ENCODE results near the gene ITGA1.

ITGA1 gene

GRCh38 chr5:52998552-52999313, 211.0 kb downstream of the ITGA1 start:
- DNase-seq (ENCODE audit: low read depth) = no peak

- no peak for DNase-seq (ENCODE audit: low read depth)
These were observed 211.7 kb downstream of the ITGA1 start for GRCh38 chr5:52999344-52999949.

- no peak for DNase-seq (ENCODE audit: low read depth)
These were observed 213.8 kb downstream of the ITGA1 start for GRCh38 chr5:53001541-53001940.

- DNase-seq (ENCODE audit: low read depth) = no peak
These were observed 214.8 kb downstream of the ITGA1 start for GRCh38 chr5:53002491-53002890.

- DNase-seq (ENCODE audit: low read depth) = no peak
These were observed 215.4 kb downstream of the ITGA1 start for GRCh38 chr5:53003144-53003543.

- no peak for DNase-seq (ENCODE audit: low read depth)
These were observed 219.5 kb downstream of the ITGA1 start for GRCh38 chr5:53006911-53007890.

- no peak for DNase-seq (ENCODE audit: low read depth)
These were observed 221.0 kb downstream of the ITGA1 start for GRCh38 chr5:53008751-53009150.

Measured in fibroblast of the conjunctiva (primary cell).